HG03103 (cell line): Measurements from ENCODE around the gene FNBP1L.
"Not testable (repeated sequence)": the region's sequence is repeated elsewhere in the genome, so short reads cannot be mapped to it uniquely, and the experiment has no call there.

Experiments
- ATAC-seq: cut with Tn5 transposase; IDR thresholded peaks from one replicate; pipeline ENCODE4 v1.9.1; 2021; ENCODE audit warnings: low read depth; ENCODE audit not compliant: unreplicated experiment

FNBP1L gene

DNA sequence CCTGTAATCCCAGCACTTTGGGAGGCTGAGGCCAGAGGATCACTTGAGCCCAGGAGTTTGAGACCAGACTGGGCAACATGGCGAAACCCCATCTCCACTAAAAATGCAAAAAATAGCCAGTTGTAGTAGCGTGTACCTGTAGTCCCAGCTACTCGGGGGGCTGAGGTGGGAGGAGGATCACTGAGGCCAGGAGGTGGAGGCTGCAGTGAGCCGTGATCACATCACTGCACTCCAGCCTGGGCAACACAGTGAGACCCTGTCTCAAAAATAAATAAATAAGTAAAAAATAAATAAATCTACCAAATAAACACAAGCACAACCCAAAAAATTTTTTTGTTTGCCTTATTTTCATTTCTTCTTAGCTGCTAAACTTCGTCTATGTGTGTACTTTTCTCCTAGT lies 34.0 kb downstream of the FNBP1L start:
- ATAC-seq, result not testable (repeated sequence)

- ATAC-seq, result no peak
Observed at GRCh38 chr1:93483200-93483599, 35.3 kb downstream of the FNBP1L start.

DNA sequence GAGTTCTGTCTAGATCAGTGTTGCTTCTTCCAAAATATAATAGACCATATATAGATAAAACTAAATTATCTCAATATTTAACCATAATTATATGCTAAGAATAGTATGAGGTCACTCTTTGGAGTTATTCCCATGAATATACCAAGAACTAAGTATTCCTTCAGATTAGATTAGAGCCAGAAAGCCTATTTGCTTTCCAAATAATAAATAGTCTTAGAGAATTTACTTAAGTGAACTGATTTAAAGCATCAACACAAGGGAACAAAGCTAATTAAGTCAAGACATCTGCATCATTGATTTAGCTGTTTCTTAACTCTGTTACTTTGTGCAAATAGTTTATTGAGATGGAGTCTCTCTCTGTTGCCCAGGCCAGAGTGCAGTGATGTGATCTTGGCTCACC lies 35.7 kb downstream of the FNBP1L start:
- ATAC-seq, result no peak

GRCh38 chr1:93488207-93488606 lies 40.3 kb downstream of the FNBP1L start:
- ATAC-seq, result no peak

DNA sequence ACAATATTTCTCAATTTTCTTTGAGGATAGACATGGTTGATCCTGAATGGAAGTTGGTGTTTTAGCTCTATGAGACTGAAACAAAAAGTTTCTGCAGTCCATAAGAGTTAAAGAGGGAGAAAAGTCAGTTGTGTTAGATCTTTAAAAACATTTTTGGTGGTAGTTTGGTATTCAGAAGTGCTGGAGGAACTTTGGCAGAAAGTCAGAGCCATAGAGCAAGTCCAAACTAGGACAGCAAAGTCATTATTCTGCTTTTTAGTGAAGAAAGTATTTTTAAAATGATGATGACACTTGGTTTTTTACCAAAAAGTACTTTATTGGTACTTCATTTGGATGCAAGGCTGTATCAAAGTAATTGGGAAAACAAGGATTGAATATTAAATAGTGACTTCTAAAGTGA lies 41.8 kb downstream of the FNBP1L start:
- ATAC-seq, result no peak

DNA sequence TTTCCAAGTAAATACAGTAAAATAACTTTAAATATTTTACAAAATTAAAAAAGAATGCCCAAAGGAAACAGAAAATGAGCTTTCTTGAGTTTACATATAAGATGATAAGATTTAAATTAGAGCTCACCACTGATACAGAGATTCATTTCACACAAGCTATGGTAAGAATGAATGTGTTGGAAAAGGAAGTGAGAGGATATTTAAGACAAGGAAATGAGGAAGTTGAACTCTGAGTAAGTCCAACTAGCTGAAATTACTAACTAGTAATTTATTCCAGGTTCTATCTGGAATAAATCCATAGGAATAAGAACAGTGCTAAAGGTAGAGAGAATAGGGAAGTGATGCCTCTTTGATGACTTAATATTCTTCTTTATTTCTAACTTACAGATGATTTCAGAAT lies 42.4 kb downstream of the FNBP1L start:
- ATAC-seq, result no peak

DNA sequence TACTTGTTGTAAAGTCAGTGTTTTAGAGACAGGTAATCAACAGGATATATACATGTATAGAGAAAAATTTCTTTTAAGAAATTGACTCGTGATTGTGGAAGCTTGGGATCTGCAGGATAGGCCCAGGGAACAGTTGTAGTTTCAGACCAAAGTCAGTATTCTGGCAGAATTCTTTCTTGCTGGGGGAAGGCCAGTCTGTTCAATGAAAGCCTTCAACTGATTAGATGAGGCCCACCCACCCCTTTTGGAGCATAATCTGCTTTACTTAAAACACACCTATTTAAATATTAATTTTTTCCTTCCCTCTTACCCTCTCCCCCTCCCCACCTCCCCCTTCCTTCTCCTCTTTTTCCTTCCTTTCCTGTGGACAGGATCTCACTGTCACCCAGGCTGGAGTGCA lies 48.0 kb downstream of the FNBP1L start:
- ATAC-seq, result no peak

GRCh38 chr1:93496520-93496919 lies 48.6 kb downstream of the FNBP1L start:
- no peak for ATAC-seq

DNA sequence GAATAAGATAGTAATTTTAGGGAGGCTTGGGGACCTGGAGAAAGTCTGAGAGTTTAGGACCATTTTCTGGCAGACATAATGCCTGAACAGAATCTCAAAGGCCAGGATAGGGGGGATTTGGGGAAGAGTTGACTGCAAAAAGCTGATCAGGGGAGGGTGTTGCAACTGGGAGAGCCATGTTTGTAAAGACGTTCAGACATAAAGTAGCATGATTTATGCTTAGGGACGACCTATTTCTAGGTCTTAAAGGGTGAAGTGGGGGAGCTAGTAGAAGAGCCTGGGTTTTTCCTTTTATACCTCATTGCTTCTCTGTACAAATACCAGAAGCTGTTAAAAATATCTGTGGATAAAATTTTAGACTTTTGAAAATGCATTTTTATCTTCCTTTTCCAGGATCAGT lies 51.2 kb downstream of the FNBP1L start:
- ATAC-seq, result no peak

- ATAC-seq, result no peak
Observed at GRCh38 chr1:93499533-93499932, 51.6 kb downstream of the FNBP1L start.

- ATAC-seq, result no peak
Observed at GRCh38 chr1:93500275-93500674, 52.4 kb downstream of the FNBP1L start.

DNA sequence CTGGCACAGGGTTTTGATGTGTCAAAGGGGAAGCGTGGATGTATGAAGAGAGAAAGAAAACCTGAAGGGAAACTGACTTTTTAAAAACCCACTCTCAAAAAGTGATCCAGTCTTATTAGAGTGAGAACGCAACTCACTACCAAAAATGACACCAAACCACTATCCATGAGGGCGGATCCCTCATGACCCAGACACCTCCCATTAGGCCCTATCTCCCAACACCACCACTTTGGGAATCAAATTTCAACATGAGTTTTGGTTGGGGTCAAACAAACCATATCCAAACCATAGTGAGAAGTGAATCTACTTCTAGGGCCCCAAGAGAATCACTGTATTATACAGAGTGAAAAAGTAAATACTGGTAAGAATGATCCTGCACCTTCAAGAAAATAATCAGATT lies 53.5 kb downstream of the FNBP1L start:
- ATAC-seq, result no peak

DNA sequence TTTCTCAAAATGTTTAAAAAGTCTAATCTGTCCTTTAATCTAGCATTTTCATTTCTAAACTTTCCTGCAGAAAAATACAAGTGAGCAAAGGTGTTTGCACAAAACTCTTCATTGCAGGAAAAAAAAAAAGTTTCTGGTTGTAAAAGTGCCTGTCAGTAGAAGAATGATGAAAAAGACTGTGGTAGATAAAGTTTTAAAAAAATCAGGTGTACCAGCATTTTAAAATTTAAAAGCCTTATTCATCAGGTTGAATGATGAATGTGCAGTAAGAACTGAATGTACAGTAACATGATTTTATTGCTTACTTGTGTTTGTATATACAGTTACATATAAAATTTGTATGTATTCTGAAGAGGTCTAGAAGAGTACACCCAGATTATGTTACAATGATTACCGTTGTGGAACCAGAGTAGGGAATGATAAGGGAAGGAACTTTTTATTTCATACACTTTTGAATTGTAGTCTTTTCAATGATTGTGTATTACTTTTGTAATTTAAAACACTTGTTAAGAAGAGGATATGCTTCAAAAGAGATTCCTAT lies 54.0 kb downstream of the FNBP1L start:
- ATAC-seq, result no peak

DNA sequence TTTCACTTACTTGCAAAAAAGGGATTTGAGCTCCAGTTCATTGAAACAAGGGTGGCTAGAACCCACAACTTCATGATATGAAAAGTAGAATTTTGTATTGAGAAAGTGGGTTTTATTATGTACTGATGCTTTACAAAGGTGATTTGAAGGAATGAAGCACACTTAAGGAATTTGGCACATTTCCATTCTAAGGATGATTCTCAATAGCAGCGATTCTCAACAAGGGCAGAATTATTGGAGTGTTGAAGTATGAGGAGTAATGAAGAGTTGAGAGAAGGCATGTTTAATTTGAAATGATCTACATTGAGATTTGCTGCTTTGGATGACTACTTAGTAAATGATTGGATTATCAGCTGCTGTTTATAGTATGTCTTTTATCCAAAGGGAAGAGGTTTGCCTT lies 54.7 kb downstream of the FNBP1L start:
- no peak for ATAC-seq

DNA sequence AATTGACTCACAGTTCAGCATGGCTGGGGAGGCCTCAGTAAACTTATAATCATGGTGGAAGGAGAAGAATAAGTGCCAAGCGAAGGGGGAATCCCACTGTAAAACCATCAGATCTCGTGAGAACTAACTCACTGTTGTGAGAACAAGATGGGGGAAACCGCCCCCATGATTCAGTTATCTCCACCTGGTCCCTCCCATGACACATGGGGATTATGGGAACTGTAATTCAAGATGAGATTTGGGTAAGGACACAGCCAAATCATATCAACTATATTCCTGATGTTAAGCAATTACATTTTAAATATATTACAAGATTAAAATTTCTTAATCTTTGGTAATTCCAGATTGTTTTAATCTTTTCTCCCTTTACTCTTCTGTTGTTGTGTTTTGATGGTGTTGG lies 55.2 kb downstream of the FNBP1L start:
- no peak for ATAC-seq

DNA sequence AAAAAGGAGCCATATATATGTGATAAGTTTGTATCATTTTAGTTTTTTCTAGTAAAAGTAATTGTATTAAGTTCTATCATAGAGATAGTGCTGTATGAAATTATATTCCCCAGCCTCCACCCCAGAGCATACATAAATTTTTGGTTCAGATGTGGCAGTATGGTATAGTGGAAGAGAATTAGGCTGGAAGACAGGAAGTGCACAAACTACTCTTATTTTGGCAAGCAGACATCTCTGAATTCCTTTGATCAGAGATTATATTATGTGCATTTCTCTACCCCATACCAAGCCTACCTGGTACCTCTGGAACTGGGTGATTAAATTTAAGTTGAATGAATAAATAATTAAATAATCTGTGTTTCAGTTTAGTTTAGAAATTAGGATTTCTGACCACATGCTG lies 55.9 kb downstream of the FNBP1L start:
- ATAC-seq, result no peak

GRCh38 chr1:93504247-93505033 lies 56.5 kb downstream of the FNBP1L start:
- ATAC-seq, result no peak

- ATAC-seq, result no peak
Observed at GRCh38 chr1:93506126-93506525, 58.2 kb downstream of the FNBP1L start.

GRCh38 chr1:93516164-93516563 lies 68.2 kb downstream of the FNBP1L start:
- ATAC-seq, result no peak

GRCh38 chr1:93518516-93518915 lies 70.6 kb downstream of the FNBP1L start:
- ATAC-seq, result no peak

DNA sequence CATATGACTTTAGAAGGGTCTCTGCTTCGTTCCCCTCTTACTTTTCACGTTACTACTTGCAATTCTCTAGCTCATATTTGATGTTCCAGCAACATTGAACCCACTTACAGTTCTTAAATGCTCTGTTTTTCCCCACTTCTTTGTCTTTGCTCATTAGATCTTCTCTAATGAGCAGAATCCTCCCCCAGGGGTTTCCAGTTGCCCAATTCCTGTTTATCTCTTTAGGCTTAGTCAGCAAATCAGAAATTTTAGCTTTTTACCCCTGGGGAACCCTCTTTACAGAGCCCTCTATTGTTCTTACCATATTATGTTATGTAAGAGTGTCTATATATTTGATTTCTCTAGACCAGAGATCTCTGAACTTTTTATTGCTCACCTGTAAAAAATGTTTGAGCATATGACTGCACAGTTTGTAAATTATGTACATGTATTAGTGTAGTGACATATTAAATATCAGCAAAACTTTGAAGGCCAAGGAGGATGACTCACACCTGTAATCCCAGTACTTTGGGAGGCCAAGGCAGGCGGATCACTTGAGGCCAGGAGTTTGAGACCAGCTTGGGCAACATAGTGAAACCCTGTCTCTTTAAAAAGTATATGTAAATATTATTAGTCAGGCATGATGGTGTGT lies 71.4 kb downstream of the FNBP1L start:
- ATAC-seq, result no peak

DNA sequence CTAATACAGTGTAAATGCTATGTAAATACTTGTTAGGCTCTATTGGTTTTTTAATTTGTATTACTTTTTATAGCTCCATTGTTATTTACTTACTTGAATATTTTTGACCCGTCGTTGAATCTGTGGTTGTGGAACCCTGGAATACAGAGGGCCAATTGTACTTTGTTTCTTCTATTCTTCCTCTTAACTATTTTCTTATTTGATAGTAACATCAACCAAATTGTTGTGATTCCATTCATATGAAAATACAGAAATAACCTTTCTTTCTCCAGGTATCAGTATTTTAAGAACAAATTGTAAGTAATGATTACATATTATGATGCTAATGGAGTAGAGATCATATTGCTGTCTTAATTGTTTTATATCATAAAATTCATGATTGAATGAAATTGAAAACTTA lies 73.7 kb downstream of the FNBP1L start:
- ATAC-seq, result no peak
